HepG2 (cell line): ENCODE results near the gene VAV2. TPM values are rescaled to one million over a fixed set of nuclear protein-coding genes. Genes with fewer than 3 reads are reported as not detected.
A peak's percentile ranks its signal among the peaks of the same experiment; 100 is the strongest.

Source experiments
- CHCHD3 ChIP-seq: sonication (generic); formaldehyde crosslinking; IDR thresholded peaks from 2 replicates; pipeline ENCODE4 v1.8.0; 2022; ENCODE audit warnings: mild to moderate bottlenecking, missing genetic modification reagents, moderate library complexity
- CTCF ChIP-seq: sonication (generic); formaldehyde crosslinking; IDR thresholded peaks from 2 replicates; pipeline ENCODE4 v1.5.0; 2020; ENCODE audit warnings: mild to moderate bottlenecking, missing genetic modification reagents, moderate library complexity
- ESRRA ChIP-seq: sonication (generic); formaldehyde crosslinking; IDR thresholded peaks from 2 replicates; pipeline ENCODE4 v1.5.1; 2020; ENCODE audit warnings: mild to moderate bottlenecking, low read depth, missing genetic modification reagents
- HDAC1 ChIP-seq: sonication (generic); formaldehyde crosslinking; IDR thresholded peaks from 2 replicates; pipeline ENCODE4 v1.5.1; 2020; ENCODE audit warnings: mild to moderate bottlenecking, missing genetic modification reagents
- HMG20A ChIP-seq: IDR thresholded peaks from 2 replicates; pipeline ENCODE4 v1.6.1; 2016; ENCODE audit warnings: borderline replicate concordance
- KMT2A ChIP-seq: sonication (generic); formaldehyde crosslinking; IDR thresholded peaks from 2 replicates; pipeline ENCODE4 v1.4.0; 2020; ENCODE audit warnings: missing genetic modification reagents
- MXD4 ChIP-seq: IDR thresholded peaks from 2 replicates; pipeline ENCODE4 v1.6.1; 2016; ENCODE audit warnings: mild to moderate bottlenecking, missing biosample characterization, missing genetic modification reagents
- NFKBIZ ChIP-seq: IDR thresholded peaks from 2 replicates; pipeline ENCODE4 v1.6.1; 2018; ENCODE audit warnings: missing genetic modification reagents, missing compliant biosample characterization
- POLR2G ChIP-seq: fragments of 200-400 bp; formaldehyde crosslinking; IDR thresholded peaks from 2 replicates; pipeline ENCODE4 v1.6.1; 2018; ENCODE audit warnings: mild to moderate bottlenecking, low read depth, low read length, moderate library complexity
- RBM22 ChIP-seq: fragments of 200-400 bp; formaldehyde crosslinking; optimal IDR thresholded peaks from 2 replicates; pipeline ENCODE3; 2017; ENCODE audit warnings: mild to moderate bottlenecking, low read length, moderate library complexity
- SPEN ChIP-seq: sonication (generic); formaldehyde crosslinking; IDR thresholded peaks from 2 replicates; pipeline ENCODE4 v1.5.1; 2020; ENCODE audit warnings: low read depth, mild to moderate bottlenecking, missing genetic modification reagents
- SYNCRIP ChIP-seq: fragments of 200-400 bp; formaldehyde crosslinking; IDR thresholded peaks from 2 replicates; pipeline ENCODE4 v1.6.1; 2018; ENCODE audit warnings: mild to moderate bottlenecking, low read depth, low read length; ENCODE audit not compliant: insufficient read depth
- TARDBP ChIP-seq: sonication (generic); formaldehyde crosslinking; IDR thresholded peaks from 2 replicates; pipeline ENCODE4 v1.8.0; 2022; ENCODE audit warnings: mild to moderate bottlenecking, missing genetic modification reagents
- TBL1XR1 ChIP-seq: fragments of 150-350 bp; IDR thresholded peaks from 2 replicates; pipeline ENCODE4 v1.6.1; 2014; ENCODE audit warnings: borderline replicate concordance, low read length; ENCODE audit not compliant: partially characterized antibody
- ZFX ChIP-seq: sonication (generic); formaldehyde crosslinking; IDR thresholded peaks from 2 replicates; pipeline ENCODE4 v1.4.0; 2020; ENCODE audit warnings: mild to moderate bottlenecking, low read depth, missing genetic modification reagents, moderate library complexity
- ZNF335 ChIP-seq: sonication (generic); formaldehyde crosslinking; IDR thresholded peaks from 2 replicates; pipeline ENCODE4 v1.4.0; 2020; ENCODE audit warnings: missing genetic modification reagents
- ZNF547 ChIP-seq: sonication (generic); formaldehyde crosslinking; IDR thresholded peaks from 2 replicates; pipeline ENCODE4 v1.5.1; 2020; ENCODE audit warnings: mild to moderate bottlenecking, missing genetic modification reagents
- ZNF556 ChIP-seq: sonication (generic); formaldehyde crosslinking; IDR thresholded peaks from 2 replicates; pipeline ENCODE4 v1.4.0; 2020; ENCODE audit warnings: mild to moderate bottlenecking, missing genetic modification reagents, borderline replicate concordance
- ZNF75D ChIP-seq: sonication (generic); formaldehyde crosslinking; IDR thresholded peaks from 2 replicates; pipeline ENCODE4 v1.8.1; 2023; ENCODE audit warnings: missing genetic modification reagents, mild to moderate bottlenecking, borderline replicate concordance
- polyA plus RNA-seq, 8 experiments: library from polyadenylated mRNA; depleted of rRNA in 3 of 8; stranded (reverse) in 7 of 8; unstranded in 1 of 8; fragments of >200 nt; fragmentation: Illumina TruSeq in 4 of 8; extraction: Trizol in 4 of 8; gene quantifications; 2 replicates each; pipeline versions ENCODE4 v1.2.1 to v1.2.3, GENCODE V29; 2011 to 2016; ENCODE audit warnings: low read depth in 4 of 8, missing spikeins in 1 of 8, mixed read lengths in 1 of 8; ENCODE audit not compliant: insufficient read depth in 1 of 8
- total RNA-seq, 5 experiments: library from RNA; depleted of rRNA; stranded (reverse); fragments of >200 nt; fragmentation: Illumina TruSeq; extraction: Trizol; gene quantifications; 2 replicates each; pipeline ENCODE4 v1.2.3, GENCODE V29; 2016; ENCODE audit warnings: low read depth in 1 of 5
- TF ChIP-seq, protein P1 (sequence below): sonication (generic); formaldehyde crosslinking; conservative IDR thresholded peaks from 2 replicates; pipeline ENCODE4 v1.4.0; 2020; ENCODE audit warnings: mild to moderate bottlenecking, missing genetic modification reagents, moderate library complexity
- TF ChIP-seq, protein P2 (sequence below): sonication (generic); formaldehyde crosslinking; IDR thresholded peaks from 2 replicates; pipeline ENCODE4 v1.4.0; 2020; ENCODE audit warnings: missing genetic modification reagents

VAV2 gene
- total and polyA plus RNA-seq, 2 of the 13 experiments (the other 11 are each of a cell fraction or from before 2014, with no cell fraction given) = 22.5 to 22.9 TPM

GRCh38 chr9:133739408-133740280 is 252.5 kb downstream of the VAV2 start (continued):
- TF ChIP-seq TBL1XR1 (peak; percentile 11), HMG20A (CRISPR knock-in tag) (peak; percentile 57; the same call in 1 of the 2 replicates), RBM22 (no peak), CHCHD3 (CRISPR knock-in tag) (peak; percentile 47; the same call in 1 of the 2 replicates), ESRRA (CRISPR knock-in tag) (peak; percentile 88), ZNF547 (CRISPR knock-in tag) (peak; percentile 78; the same call in 1 of the 2 replicates), ZNF335 (CRISPR knock-in tag) (peak; percentile 89; the same call in 1 of the 2 replicates), ZFX (peak; percentile 90), POLR2G (peak; percentile 87), MXD4 (peak; percentile 53; the same call in 1 of the 2 replicates), HDAC1 (CRISPR knock-in tag) (peak; percentile 94), NFKBIZ (CRISPR knock-in tag) (peak; percentile 57), CTCF (CRISPR knock-in tag) (peak; percentile 36; the same call in 1 of the 2 replicates), KMT2A (CRISPR knock-in tag) (peak; percentile 82; the same call in 1 of the 2 replicates), SPEN (peak; percentile 81), TARDBP (CRISPR knock-in tag) (peak; percentile 76), ZNF75D (no peak), SYNCRIP (no peak), ZNF556 (CRISPR knock-in tag) (peak; percentile 97)
- TF ChIP-seq, protein P1, sequence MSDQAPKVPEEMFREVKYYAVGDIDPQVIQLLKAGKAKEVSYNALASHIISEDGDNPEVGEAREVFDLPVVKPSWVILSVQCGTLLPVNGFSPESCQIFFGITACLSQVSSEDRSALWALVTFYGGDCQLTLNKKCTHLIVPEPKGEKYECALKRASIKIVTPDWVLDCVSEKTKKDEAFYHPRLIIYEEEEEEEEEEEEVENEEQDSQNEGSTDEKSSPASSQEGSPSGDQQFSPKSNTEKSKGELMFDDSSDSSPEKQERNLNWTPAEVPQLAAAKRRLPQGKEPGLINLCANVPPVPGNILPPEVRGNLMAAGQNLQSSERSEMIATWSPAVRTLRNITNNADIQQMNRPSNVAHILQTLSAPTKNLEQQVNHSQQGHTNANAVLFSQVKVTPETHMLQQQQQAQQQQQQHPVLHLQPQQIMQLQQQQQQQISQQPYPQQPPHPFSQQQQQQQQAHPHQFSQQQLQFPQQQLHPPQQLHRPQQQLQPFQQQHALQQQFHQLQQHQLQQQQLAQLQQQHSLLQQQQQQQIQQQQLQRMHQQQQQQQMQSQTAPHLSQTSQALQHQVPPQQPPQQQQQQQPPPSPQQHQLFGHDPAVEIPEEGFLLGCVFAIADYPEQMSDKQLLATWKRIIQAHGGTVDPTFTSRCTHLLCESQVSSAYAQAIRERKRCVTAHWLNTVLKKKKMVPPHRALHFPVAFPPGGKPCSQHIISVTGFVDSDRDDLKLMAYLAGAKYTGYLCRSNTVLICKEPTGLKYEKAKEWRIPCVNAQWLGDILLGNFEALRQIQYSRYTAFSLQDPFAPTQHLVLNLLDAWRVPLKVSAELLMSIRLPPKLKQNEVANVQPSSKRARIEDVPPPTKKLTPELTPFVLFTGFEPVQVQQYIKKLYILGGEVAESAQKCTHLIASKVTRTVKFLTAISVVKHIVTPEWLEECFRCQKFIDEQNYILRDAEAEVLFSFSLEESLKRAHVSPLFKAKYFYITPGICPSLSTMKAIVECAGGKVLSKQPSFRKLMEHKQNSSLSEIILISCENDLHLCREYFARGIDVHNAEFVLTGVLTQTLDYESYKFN = peak; percentile 95
- TF ChIP-seq, protein P2, sequence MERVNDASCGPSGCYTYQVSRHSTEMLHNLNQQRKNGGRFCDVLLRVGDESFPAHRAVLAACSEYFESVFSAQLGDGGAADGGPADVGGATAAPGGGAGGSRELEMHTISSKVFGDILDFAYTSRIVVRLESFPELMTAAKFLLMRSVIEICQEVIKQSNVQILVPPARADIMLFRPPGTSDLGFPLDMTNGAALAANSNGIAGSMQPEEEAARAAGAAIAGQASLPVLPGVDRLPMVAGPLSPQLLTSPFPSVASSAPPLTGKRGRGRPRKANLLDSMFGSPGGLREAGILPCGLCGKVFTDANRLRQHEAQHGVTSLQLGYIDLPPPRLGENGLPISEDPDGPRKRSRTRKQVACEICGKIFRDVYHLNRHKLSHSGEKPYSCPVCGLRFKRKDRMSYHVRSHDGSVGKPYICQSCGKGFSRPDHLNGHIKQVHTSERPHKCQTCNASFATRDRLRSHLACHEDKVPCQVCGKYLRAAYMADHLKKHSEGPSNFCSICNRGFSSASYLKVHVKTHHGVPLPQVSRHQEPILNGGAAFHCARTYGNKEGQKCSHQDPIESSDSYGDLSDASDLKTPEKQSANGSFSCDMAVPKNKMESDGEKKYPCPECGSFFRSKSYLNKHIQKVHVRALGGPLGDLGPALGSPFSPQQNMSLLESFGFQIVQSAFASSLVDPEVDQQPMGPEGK (CRISPR knock-in tag) = peak; percentile 98
